MM.1S (cell line): ENCODE measurements around the gene CSF3R.

Source experiments
- EZH2phosphoT487 ChIP-seq: fragments of 300-600 bp; sonication (generic); IDR thresholded peaks from 2 replicates; pipeline ENCODE4 v1.6.1; 2018; ENCODE audit warnings: antibody characterized with exemption, low read length
- TF ChIP-seq, protein P1 (sequence below): fragments of 300-600 bp; sonication (generic); IDR thresholded peaks from 2 replicates; pipeline ENCODE4 v1.5.1; 2016; ENCODE audit warnings: antibody characterized with exemption, low read length, mixed read lengths

- TF ChIP-seq, protein P1, sequence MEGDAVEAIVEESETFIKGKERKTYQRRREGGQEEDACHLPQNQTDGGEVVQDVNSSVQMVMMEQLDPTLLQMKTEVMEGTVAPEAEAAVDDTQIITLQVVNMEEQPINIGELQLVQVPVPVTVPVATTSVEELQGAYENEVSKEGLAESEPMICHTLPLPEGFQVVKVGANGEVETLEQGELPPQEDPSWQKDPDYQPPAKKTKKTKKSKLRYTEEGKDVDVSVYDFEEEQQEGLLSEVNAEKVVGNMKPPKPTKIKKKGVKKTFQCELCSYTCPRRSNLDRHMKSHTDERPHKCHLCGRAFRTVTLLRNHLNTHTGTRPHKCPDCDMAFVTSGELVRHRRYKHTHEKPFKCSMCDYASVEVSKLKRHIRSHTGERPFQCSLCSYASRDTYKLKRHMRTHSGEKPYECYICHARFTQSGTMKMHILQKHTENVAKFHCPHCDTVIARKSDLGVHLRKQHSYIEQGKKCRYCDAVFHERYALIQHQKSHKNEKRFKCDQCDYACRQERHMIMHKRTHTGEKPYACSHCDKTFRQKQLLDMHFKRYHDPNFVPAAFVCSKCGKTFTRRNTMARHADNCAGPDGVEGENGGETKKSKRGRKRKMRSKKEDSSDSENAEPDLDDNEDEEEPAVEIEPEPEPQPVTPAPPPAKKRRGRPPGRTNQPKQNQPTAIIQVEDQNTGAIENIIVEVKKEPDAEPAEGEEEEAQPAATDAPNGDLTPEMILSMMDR, result no peak
- TF ChIP-seq EZH2phosphoT487, result no peak
Observed at GRCh38 chr1:36440646-36441045, 42.1 kb downstream of the CSF3R start.
